HepG2 (cell line): ENCODE measurements around the gene UGT1A3. TPM values are rescaled to one million over a fixed set of nuclear protein-coding genes. Genes with fewer than 3 reads are reported as not detected.

Experiments used
- ATAC-seq: fragments of 200-7000 bp; cut with Tn5 transposase; 3 replicates; pipeline ENCODE4 v1.9.1; 2020; ENCODE audit warnings: mild to moderate bottlenecking, moderate library complexity
- BruUV-seq: library from RNA; stranded (reverse); fragments of 400-500 nt; replicated peaks from 2 replicates; lab custom pipeline; 2021; lab: Mats Ljungman, UMichigan
- CTCF ChIA-PET: fragments of 300-600 bp; formaldehyde crosslinking; extraction: SDS; loops from one replicate; lab custom pipeline; 2021; ENCODE audit warnings: low total read pairs, inconsistent platforms, low intra/inter-chr PET ratio; lab: Yijun Ruan, JAX
- POLR2A ChIA-PET: fragments of 350-600 bp; sonication (Branson Sonifier 250); formaldehyde crosslinking; loops from one replicate; lab custom pipeline; 2020; ENCODE audit warnings: antibody characterized with exemption, inconsistent platforms; lab: Yijun Ruan, JAX
- DNase-seq: peaks from one replicate; pipeline ENCODE4 v3.0.0-alpha.2; 2015; ENCODE audit warnings: low spot score
- FAIRE-seq: peaks from 3 replicates; lab custom pipeline; 2011; peaks lifted over from hg19 to GRCh38; lab: Jason Lieb, UNC
- H2AFZ ChIP-seq: one replicate; pipeline ENCODE4 v1.6.1; 2011; ENCODE audit warnings: low read length, inconsistent platforms
- H3K27ac ChIP-seq: fragments of 300-600 bp; 3 replicates; pipeline ENCODE4 v1.8.0; 2011; ENCODE audit warnings: mixed run types, mild to moderate bottlenecking, mixed read lengths, low read length, inconsistent platforms; ENCODE audit not compliant: insufficient read depth; ENCODE audit errors: extremely low read length
- H3K27me3 ChIP-seq, 2 experiments: fragments of 200-600 bp in 1 of 2; 2 replicates in 1 of 2; 3 replicates in 1 of 2; pipeline versions ENCODE4 v1.6.0 to v1.8.0; 2011; ENCODE audit warnings: low read length in 2 of 2, mild to moderate bottlenecking in 2 of 2, moderate library complexity in 2 of 2, inconsistent platforms in 1 of 2; ENCODE audit not compliant: insufficient read depth in 2 of 2, control insufficient read depth in 1 of 2
- H3K36me3 ChIP-seq, 2 experiments: fragments of 200-600 bp in 1 of 2; replicated peaks in 1 of 2; 2 replicates in 1 of 2; 3 replicates in 1 of 2; pipeline versions ENCODE4 v1.5.1 to v1.8.0; 2011; ENCODE audit warnings: low read length in 2 of 2, inconsistent platforms in 1 of 2; ENCODE audit not compliant: insufficient read depth in 2 of 2, control insufficient read depth in 1 of 2
- H3K4me1 ChIP-seq: 2 replicates; pipeline ENCODE4 v1.5.1; 2012; ENCODE audit warnings: low read length, inconsistent platforms; ENCODE audit not compliant: insufficient read depth
- H3K4me2 ChIP-seq: 2 replicates; pipeline ENCODE4 v1.6.0; 2011; ENCODE audit warnings: low read depth, low read length, inconsistent platforms
- H3K4me3 ChIP-seq, 3 experiments: fragments of 200-600 bp in 1 of 3; sonication (generic), shearing (Covaris generic) in 1 of 3; replicated peaks in 1 of 3; 2 replicates each; pipeline ENCODE4 v1.5.1; 2011 to 2016; ENCODE audit warnings: low read length in 3 of 3, inconsistent platforms in 2 of 3, low read depth in 2 of 3, mild to moderate bottlenecking in 2 of 3, control low read depth in 1 of 3, mixed read lengths in 1 of 3; ENCODE audit not compliant: insufficient read depth in 1 of 3
- H3K79me2 ChIP-seq: one replicate; pipeline ENCODE4 v1.6.1; 2011; ENCODE audit warnings: low read length, inconsistent platforms; ENCODE audit not compliant: insufficient read depth
- H3K9ac ChIP-seq: 2 replicates; pipeline ENCODE4 v1.6.0; 2011; ENCODE audit warnings: mild to moderate bottlenecking, low read depth, low read length, inconsistent platforms; ENCODE audit not compliant: insufficient read depth
- H3K9me3 ChIP-seq: 2 replicates; pipeline ENCODE4 v1.5.1; 2012; ENCODE audit warnings: mild to moderate bottlenecking, low read length
- H4K20me1 ChIP-seq: 2 replicates; pipeline ENCODE4 v1.6.0; 2011; ENCODE audit warnings: inconsistent platforms, mild to moderate bottlenecking, low read length, moderate library complexity; ENCODE audit not compliant: insufficient read depth
- EEA1 ChIP-seq: sonication (generic); formaldehyde crosslinking; IDR thresholded peaks from 2 replicates; pipeline ENCODE4 v1.5.1; 2020; ENCODE audit warnings: mild to moderate bottlenecking, missing genetic modification reagents, borderline replicate concordance
- HNRNPK ChIP-seq: fragments of 200-400 bp; formaldehyde crosslinking; IDR thresholded peaks from 2 replicates; pipeline ENCODE4 v1.6.1; 2018; ENCODE audit warnings: low read length, low read depth, moderate library complexity, mild to moderate bottlenecking; ENCODE audit not compliant: poor library complexity, severe bottlenecking
- KDM3A ChIP-seq: IDR thresholded peaks from 2 replicates; pipeline ENCODE4 v1.6.1; 2018; ENCODE audit warnings: low read depth, missing compliant biosample characterization
- MIER2 ChIP-seq: IDR thresholded peaks from 2 replicates; pipeline ENCODE4 v1.6.1; 2016; ENCODE audit warnings: missing biosample characterization, missing genetic modification reagents
- NCOR1 ChIP-seq: fragments of 200-600 bp; sonication (generic); IDR thresholded peaks from 2 replicates; pipeline ENCODE4 v1.7.0; 2017; ENCODE audit warnings: antibody characterized with exemption, low read length, borderline replicate concordance
- PRPF4 ChIP-seq: fragments of 200-400 bp; formaldehyde crosslinking; IDR thresholded peaks from 2 replicates; pipeline ENCODE4 v1.6.1; 2016; ENCODE audit warnings: low read length, low read depth; ENCODE audit not compliant: poor library complexity, severe bottlenecking
- SALL1 ChIP-seq: sonication (generic); formaldehyde crosslinking; IDR thresholded peaks from 2 replicates; pipeline ENCODE4 v1.8.0; 2022; ENCODE audit warnings: mild to moderate bottlenecking, missing genetic modification reagents
- SRSF1 ChIP-seq: fragments of 200-400 bp; formaldehyde crosslinking; optimal IDR thresholded peaks from 2 replicates; pipeline ENCODE3; 2017; ENCODE audit warnings: mild to moderate bottlenecking, low read depth, low read length, moderate library complexity
- ZNF3 ChIP-seq: IDR thresholded peaks from 2 replicates; pipeline ENCODE4 v1.7.0; 2017; ENCODE audit warnings: inconsistent platforms
- ZNF558 ChIP-seq: sonication (generic); formaldehyde crosslinking; IDR thresholded peaks from 2 replicates; pipeline ENCODE4 v1.9.0; 2022; ENCODE audit warnings: mild to moderate bottlenecking, missing genetic modification reagents, borderline replicate concordance
- ZNF598 ChIP-seq: sonication (generic); formaldehyde crosslinking; IDR thresholded peaks from 2 replicates; pipeline ENCODE4 v1.5.1; 2020; ENCODE audit warnings: mild to moderate bottlenecking, missing genetic modification reagents, borderline replicate concordance
- ZNF615 ChIP-seq: sonication (generic); formaldehyde crosslinking; IDR thresholded peaks from 2 replicates; pipeline ENCODE4 v1.5.0; 2020; ENCODE audit warnings: mild to moderate bottlenecking, missing genetic modification reagents, borderline replicate concordance
- ZNF749 ChIP-seq: sonication (generic); formaldehyde crosslinking; IDR thresholded peaks from 2 replicates; pipeline ENCODE4 v1.8.0; 2022; ENCODE audit warnings: mild to moderate bottlenecking, missing genetic modification reagents, moderate library complexity, borderline replicate concordance
- WGBS: methylation state at CpG from one replicate; pipeline ENCODE4 v1.1.6; 2017; ENCODE audit warnings: low lambda C conversion rate; 5-methylcytosine and 5-hydroxymethylcytosine counted together
- in situ Hi-C: cut with HindIII; loops from 2 replicates; pipeline ENCODE4 v1.10.0; 2017; ENCODE audit warnings: low pct_unique_long_range_greater_than_20kb; ENCODE audit not compliant: extremely low pct_ligation_motif_present
- intact Hi-C: fragments of 100-400 bp; cut with micrococcal nuclease; formaldehyde crosslinking; loops from one replicate; pipeline ENCODE4 v1.10.0; 2022; ENCODE audit not compliant: unreplicated experiment
- polyA plus RNA-seq, 8 experiments: library from polyadenylated mRNA; depleted of rRNA in 3 of 8; stranded (reverse) in 7 of 8; unstranded in 1 of 8; fragments of >200 nt; fragmentation: Illumina TruSeq in 4 of 8; extraction: Trizol in 4 of 8; gene quantifications; 2 replicates each; pipeline versions ENCODE4 v1.2.1 to v1.2.3, GENCODE V29; 2011 to 2016; ENCODE audit warnings: low read depth in 4 of 8, missing spikeins in 1 of 8, mixed read lengths in 1 of 8; ENCODE audit not compliant: insufficient read depth in 1 of 8
- total RNA-seq, 5 experiments: library from RNA; depleted of rRNA; stranded (reverse); fragments of >200 nt; fragmentation: Illumina TruSeq; extraction: Trizol; gene quantifications; 2 replicates each; pipeline ENCODE4 v1.2.3, GENCODE V29; 2016; ENCODE audit warnings: low read depth in 1 of 5
- TF ChIP-seq, protein P1 (sequence below): sonication (generic); formaldehyde crosslinking; IDR thresholded peaks from 2 replicates; pipeline ENCODE4 v1.8.0; 2023; ENCODE audit warnings: mild to moderate bottlenecking, missing genetic modification reagents
- TF ChIP-seq, protein P2 (sequence below): sonication (generic); formaldehyde crosslinking; IDR thresholded peaks from 2 replicates; pipeline ENCODE4 v1.4.0; 2020; ENCODE audit warnings: low read depth, mild to moderate bottlenecking, missing genetic modification reagents
- TF ChIP-seq, protein P3 (sequence below): sonication (generic); formaldehyde crosslinking; IDR thresholded peaks from 2 replicates; pipeline ENCODE4 v1.4.0; 2020; ENCODE audit warnings: missing genetic modification reagents

UGT1A3 gene
- total and polyA plus RNA-seq, 2 of the 13 experiments (the other 11 are each of a cell fraction or from before 2014, with no cell fraction given) = not detected

DNA sequence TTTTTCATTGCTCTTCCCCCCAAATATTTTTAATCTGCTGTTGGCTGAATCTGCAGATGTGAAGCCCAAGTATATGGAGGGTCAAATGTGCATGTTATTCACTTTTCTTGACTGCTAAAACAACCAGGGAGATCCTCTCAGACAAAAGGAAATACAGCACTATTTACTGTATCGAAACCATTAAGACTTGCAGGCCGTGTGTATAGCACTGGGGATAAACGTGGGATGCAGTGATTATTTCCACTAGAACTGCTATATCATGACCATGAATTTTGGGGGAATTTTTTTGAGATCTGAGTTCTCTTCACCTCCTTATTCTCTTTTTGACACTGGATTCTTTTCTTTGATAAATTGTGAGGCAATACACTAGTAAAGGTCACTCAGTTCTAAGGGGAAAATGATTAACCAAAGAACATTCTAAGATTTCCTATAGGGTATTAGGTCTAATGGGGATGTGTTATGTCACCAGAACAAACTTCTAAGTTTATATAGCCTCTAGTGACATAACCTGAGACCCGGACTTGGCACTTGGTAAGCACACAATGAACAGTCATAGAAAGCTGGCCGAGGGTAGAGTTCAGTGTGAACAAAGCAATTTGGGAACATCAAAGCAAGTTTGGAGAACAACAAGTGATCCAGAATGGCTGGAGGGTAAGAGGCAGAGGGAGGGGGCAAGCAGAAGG lies 16.4 kb downstream of the UGT1A3 start:
- Histone ChIP-seq H3K4me2 (peak overlapping the region; percentile 54), H4K20me1 (no peaks in the 10 kb centered on the region), H3K9me3 (peaks cover 9% of the 10 kb centered on the region), H2AFZ (no peak overlapping the region), H3K4me1 (peaks cover 27% of the 10 kb centered on the region), H3K36me3 (no peaks in the 10 kb centered on the region), H3K4me3 (no peak overlapping the region; a peak in 1 of 6 replicates), H3K27me3 (peaks cover 1 to 63% of the 10 kb centered on the region in 2 experiments; a peak in 4 of 5 replicates), H3K9ac (no peak overlapping the region), H3K27ac (peak overlapping the region; percentile 61), H3K79me2 (no peaks in the 10 kb centered on the region)
- DNase-seq (peak; percentile 98), ATAC-seq (peak; percentile 94), FAIRE-seq (peak; percentile 76)
- ChIA-PET POLR2A (interaction anchor here (0.6 to 1.6 kb wide), 3 partner anchors 8 to 87 kb away, joined by 4 to 9 read pairs (median 6); no protein-coding TSS in a partner anchor), CTCF (no interaction called here)
- WGBS = 0% methylated on average over 5 of the region's 5 CpGs
- intact Hi-C loops = no loop called here
- in situ Hi-C loops = no loop called here
- no TSS peak for BruUV-seq
- TF ChIP-seq SALL1 (CRISPR knock-in tag) = peak; percentile 84; the same call in 1 of the 2 replicates
- TF ChIP-seq ZNF558 (CRISPR knock-in tag) = no peak
- TF ChIP-seq ZNF749 (CRISPR knock-in tag) = peak; percentile 35; the same call in 1 of the 2 replicates
- TF ChIP-seq, protein P1, sequence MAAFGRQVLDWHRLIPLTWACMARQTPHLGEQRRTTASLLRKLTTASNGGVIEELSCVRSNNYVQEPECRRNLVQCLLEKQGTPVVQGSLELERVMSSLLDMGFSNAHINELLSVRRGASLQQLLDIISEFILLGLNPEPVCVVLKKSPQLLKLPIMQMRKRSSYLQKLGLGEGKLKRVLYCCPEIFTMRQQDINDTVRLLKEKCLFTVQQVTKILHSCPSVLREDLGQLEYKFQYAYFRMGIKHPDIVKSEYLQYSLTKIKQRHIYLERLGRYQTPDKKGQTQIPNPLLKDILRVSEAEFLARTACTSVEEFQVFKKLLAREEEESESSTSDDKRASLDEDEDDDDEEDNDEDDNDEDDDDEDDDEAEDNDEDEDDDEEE (CRISPR knock-in tag) = peak; percentile 24; the same call in 1 of the 2 replicates
- peak; percentile 73; the same call in 1 of the 2 replicates for TF ChIP-seq ZNF3 (CRISPR knock-in tag)
- TF ChIP-seq NCOR1 = peak; percentile 99
- TF ChIP-seq, protein P2, sequence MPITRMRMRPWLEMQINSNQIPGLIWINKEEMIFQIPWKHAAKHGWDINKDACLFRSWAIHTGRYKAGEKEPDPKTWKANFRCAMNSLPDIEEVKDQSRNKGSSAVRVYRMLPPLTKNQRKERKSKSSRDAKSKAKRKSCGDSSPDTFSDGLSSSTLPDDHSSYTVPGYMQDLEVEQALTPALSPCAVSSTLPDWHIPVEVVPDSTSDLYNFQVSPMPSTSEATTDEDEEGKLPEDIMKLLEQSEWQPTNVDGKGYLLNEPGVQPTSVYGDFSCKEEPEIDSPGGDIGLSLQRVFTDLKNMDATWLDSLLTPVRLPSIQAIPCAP (CRISPR knock-in tag) = no peak
- no peak for TF ChIP-seq HNRNPK
- TF ChIP-seq, protein P3, sequence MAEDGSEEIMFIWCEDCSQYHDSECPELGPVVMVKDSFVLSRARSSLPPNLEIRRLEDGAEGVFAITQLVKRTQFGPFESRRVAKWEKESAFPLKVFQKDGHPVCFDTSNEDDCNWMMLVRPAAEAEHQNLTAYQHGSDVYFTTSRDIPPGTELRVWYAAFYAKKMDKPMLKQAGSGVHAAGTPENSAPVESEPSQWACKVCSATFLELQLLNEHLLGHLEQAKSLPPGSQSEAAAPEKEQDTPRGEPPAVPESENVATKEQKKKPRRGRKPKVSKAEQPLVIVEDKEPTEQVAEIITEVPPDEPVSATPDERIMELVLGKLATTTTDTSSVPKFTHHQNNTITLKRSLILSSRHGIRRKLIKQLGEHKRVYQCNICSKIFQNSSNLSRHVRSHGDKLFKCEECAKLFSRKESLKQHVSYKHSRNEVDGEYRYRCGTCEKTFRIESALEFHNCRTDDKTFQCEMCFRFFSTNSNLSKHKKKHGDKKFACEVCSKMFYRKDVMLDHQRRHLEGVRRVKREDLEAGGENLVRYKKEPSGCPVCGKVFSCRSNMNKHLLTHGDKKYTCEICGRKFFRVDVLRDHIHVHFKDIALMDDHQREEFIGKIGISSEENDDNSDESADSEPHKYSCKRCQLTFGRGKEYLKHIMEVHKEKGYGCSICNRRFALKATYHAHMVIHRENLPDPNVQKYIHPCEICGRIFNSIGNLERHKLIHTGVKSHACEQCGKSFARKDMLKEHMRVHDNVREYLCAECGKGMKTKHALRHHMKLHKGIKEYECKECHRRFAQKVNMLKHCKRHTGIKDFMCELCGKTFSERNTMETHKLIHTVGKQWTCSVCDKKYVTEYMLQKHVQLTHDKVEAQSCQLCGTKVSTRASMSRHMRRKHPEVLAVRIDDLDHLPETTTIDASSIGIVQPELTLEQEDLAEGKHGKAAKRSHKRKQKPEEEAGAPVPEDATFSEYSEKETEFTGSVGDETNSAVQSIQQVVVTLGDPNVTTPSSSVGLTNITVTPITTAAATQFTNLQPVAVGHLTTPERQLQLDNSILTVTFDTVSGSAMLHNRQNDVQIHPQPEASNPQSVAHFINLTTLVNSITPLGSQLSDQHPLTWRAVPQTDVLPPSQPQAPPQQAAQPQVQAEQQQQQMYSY (CRISPR knock-in tag) = no peak
- no peak for TF ChIP-seq EEA1 (CRISPR knock-in tag)
- TF ChIP-seq ZNF598 = no peak
- TF ChIP-seq PRPF4 = no peak
- TF ChIP-seq KDM3A (CRISPR knock-in tag) = peak; percentile 70; the same call in 1 of the 2 replicates
- TF ChIP-seq SRSF1 = no peak
- TF ChIP-seq MIER2 = peak; percentile 87
- no peak for TF ChIP-seq ZNF615 (CRISPR knock-in tag)
